Inferior parietal cortex (tissue), 1 donor: ENCODE measurements around the gene SND1.
"Not testable (repeated sequence)": the region's sequence is repeated elsewhere in the genome, so short reads cannot be mapped to it uniquely, and the experiment has no call there.

Experiments
- DNase-seq: peaks from one replicate; pipeline ENCODE4 v3.0.0-alpha.2; 2016; ENCODE audit errors: extremely low spot score

SND1 gene

GRCh38 chr7:127652333-127653248 lies 597 bp downstream of the SND1 start:
- DNase-seq: no peak

GRCh38 chr7:127653396-127653795 lies 1.4 kb downstream of the SND1 start:
- DNase-seq: no peak

- DNase-seq: no peak
Observed at GRCh38 chr7:127654404-127655394, 2.7 kb downstream of the SND1 start.

DNA sequence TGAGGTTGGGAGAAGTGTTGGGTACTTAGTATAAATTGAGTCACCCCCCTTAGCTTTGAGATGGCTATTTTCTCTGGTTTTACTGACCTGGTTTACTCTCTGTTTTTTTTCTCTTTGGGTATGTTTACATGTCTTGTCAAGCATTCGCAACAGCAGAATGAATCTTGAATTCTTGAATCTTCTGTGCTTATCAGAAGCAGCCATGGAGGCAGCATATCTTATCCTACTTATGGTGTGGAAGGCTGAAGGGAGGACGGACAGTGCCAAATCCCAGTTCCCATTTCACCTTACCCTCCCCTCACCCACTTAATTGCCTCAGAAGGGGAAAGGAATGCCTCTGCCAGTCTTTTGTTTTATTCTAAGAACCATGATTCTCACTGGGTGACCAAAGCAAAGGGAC lies 3.7 kb downstream of the SND1 start:
- DNase-seq: no peak

DNA sequence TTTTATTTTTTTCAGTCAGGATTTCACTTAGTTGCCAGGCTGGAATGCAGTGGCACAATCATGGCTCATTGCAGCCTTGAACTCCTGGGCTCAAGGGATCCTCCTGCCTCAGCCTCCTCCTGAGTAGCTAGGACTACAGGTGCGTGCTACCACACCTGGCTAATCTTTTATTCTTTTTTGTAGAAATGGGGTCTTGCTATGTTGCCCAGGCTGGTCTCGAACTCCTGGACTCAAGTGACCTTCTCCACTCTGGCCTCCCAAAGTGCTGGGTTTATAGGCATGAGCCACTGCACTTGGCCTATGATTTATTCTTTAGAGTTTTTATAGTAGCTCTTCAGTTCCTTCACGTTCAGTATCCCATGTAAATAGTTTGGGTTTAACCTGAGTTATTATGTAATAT lies 5.5 kb downstream of the SND1 start:
- no peak for DNase-seq

DNA sequence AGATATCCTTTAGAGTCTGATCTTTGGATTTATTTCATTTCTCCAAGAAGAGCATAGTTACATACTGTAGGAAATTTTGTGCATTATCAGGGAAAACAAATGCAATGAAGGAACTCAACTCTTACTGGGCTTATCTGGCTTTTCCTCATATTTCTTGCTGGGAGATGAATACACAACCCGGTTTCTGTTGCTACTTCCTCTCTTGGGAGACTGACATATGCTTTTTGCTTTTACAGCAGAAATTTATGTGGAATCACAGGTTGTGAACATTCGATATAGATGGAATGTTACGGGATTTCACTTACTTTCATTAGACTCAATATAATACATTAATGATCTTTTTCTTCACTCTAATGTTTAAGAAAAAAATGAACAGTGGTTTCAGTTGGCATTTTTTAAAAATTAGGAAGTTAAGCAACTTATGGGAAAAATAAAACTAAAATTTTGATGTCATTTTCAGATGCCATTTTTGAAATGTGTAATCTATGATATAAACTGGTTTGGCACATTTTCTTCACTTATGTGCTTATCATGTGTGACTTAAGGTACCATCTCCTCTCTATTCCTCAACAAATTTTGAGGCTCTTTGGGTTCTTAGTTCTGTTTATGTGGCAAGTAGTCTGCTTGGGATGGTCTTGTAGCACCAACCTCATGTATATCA lies 7.1 kb downstream of the SND1 start:
- no peak for DNase-seq

- no peak for DNase-seq
Observed at GRCh38 chr7:127665922-127666321, 13.9 kb downstream of the SND1 start.

GRCh38 chr7:127666602-127667001 lies 14.6 kb downstream of the SND1 start:
- no peak for DNase-seq

- no peak for DNase-seq
Observed at GRCh38 chr7:127667017-127667670, 15.2 kb downstream of the SND1 start.

- no peak for DNase-seq
Observed at GRCh38 chr7:127667759-127668530, 16.0 kb downstream of the SND1 start.

DNA sequence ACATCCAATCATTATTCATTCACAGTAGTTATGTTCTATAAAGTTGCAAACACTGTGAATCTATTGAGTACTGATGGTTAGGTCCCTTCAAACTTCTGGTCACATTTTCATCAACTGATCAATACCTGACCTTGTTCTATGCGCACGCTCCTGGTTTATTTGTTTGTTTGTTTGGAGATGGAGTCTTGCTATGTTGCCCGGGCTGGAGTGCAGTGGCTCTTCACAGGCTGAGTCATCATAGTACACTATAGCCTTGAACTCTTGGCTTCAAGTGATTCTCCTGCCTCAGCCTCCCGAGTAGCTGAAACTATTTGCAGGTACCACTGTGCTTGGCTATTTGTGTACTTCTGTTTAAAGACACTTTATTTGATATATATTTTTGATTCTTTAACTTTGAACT lies 19.3 kb downstream of the SND1 start:
- DNase-seq: no peak

DNA sequence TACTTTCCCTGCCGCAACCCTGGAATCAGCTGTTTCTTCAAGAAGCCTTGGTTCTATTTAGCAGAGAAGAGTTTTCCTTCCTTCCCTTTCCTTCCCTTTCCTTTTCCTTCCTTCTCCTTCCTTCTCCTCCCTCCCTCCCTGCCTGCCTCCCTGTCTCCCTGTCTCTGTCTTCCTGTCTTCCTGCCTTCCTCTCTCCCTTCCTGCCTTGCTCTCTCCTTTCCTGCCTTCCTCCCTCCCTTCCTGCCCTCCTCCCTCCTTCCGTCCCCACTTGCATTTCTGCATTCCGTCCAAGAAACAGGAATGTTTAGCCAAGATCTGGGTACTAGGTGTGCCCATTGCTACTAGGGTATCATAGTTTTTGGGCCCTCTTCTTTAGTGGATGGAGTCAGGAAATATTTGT lies 21.9 kb downstream of the SND1 start:
- no peak for DNase-seq

DNA sequence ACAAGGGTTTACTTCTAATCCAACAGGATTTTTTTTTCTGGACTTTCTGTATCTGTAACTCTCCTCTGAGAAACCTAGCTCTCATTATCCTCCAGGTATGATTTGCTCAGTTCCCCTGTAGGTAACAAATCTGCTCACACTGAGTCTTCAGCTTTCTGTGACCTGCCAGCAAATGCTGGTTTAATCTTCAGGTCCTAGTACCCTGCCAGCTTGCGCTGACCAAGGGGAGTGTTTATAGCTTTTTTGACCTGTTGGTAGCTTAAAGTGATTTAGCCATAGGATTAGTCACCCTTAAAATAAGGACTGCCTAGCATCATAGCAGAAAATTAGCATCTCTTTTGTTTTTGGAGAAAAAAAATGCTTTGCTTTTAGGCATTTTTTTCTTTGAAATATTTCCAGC lies 22.4 kb downstream of the SND1 start:
- no peak for DNase-seq

- not testable (repeated sequence) for DNase-seq
Observed at GRCh38 chr7:127674923-127675322, 22.9 kb downstream of the SND1 start.

DNA sequence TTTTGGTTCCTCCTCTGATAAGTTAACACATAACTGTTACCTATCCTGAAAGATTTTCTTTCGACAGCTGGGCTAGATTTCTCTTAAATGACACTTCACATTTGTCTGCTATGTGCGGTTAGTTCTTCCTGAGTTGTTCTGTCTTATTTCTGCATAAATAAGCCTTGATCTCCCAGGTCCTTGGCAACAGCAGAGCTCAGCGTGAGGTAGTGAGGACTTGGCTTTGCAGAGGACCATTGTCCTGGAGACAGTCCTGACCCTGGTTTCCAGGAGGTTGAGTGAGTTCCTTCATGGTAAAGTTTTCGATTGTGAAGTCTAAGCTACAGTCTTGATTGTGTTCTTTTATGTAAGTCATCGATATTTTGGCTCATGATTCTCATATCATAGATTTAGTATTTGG lies 23.7 kb downstream of the SND1 start:
- DNase-seq: no peak

GRCh38 chr7:127677433-127678230 lies 25.6 kb downstream of the SND1 start:
- no peak for DNase-seq

DNA sequence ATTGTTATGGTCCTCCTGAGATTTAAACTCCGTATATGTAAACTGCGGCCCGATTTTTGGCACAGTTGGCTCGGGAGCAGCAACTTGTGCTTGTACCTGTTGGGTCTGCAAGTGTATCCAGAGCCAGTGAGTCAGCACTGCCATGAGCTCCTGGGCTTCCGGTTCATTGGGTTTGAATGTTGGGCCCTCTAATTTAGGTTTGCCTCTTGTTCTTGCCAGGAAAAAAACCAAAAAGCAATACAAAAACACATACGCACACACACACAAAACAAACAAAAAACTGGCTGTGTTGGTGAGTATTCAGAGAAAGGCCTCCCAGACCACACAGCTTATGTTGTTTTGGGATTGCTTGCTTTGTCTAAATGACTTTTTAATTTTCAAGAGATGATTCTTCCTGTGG lies 26.3 kb downstream of the SND1 start:
- DNase-seq: no peak

DNA sequence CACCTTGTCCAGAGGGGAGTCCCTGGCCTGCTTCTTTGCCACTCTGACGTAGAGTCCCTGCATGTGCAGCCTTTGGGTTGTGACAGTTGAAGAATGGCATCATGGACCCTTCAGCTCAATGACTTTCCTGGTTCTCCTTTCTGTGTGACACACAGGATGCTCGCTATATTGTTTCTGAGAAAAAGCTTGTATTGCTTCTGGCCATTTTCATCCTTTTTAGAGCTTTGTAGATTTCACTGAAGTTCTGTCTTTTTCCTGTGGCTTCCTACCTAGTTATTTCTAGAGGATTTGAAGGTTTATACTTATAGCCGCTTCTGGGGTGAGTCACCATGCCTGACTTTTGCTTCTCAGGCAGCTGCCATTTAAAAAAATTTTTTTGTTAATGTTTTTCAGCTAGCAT lies 27.0 kb downstream of the SND1 start:
- DNase-seq: no peak

DNA sequence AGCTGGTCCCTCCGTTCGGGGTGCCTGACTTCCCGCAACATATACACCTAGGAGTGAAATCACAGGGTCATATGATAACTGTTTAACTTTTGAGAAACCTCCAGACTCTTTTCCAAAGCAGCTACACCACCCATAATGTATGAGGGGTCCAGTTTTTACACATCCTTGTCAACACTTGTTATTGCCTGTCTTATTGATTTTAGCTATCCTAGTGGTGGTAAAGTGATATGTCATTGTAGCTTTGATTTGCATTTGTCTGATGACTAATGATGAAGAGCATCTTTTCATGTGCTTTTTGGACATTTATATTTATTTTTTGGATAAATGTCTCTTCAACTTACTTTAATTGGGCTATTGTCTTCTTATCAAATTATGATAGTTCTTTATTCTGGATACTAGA lies 29.0 kb downstream of the SND1 start:
- DNase-seq: no peak

DNA sequence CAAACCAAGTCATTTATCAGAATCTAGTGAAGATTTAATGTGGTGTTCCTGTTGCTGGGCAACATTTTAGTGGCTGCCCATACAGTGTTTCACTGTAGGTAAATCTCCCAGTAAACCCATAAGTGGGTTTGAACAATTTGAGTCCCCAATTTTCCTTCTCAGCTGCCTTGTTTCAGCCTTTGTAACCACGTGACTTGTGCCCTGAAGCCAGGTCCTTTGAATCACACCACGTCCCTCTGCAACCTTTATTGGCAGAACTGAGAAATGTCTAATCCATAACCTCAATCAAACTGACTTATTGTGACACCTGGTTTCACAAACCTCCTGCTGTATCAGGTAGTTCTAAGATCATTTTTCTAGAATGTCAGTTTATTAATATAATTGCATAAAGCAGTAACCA lies 30.1 kb downstream of the SND1 start:
- DNase-seq: no peak
